ENCODE data around the gene CDYL2. TPM values are rescaled to one million over a fixed set of nuclear protein-coding genes. Genes with fewer than 3 reads are reported as not detected.

CDYL2 gene
- total RNA-seq, 1 donor from 2014 or later: 97.1 TPM

GRCh38 chr16:80716564-80717139 lies 87.7 kb downstream of the CDYL2 start:
- Mint-ChIP-seq H3K4me1 (ENCODE audit: low read depth) (peaks cover 20% of the 10 kb centered on the region), H3K4me3 (no peak overlapping the region), H3K27ac (no peak overlapping the region), H3K9me3 (no peaks in the 10 kb centered on the region), H3K27me3 (ENCODE audit: insufficient read depth) (no peaks in the 10 kb centered on the region), H3K36me3 (ENCODE audit: low read depth) (peaks cover 4% of the 10 kb centered on the region)
- intact Hi-C loops (cut with micrococcal nuclease): no loop called here
- DNase-seq (ENCODE audit: low spot score): no peak

- Mint-ChIP-seq H3K9me3 (no peaks in the 10 kb centered on the region), H3K27ac (no peak overlapping the region)
- no peak for DNase-seq (ENCODE audit: low spot score)
Observed at GRCh38 chr16:80711406-80711805, 93.0 kb downstream of the CDYL2 start.

GRCh38 chr16:80710918-80711317 lies 93.5 kb downstream of the CDYL2 start:
- peaks cover 22% of the 10 kb centered on the region for H3K36me3 Mint-ChIP-seq (ENCODE audit: low read depth)
- no peaks in the 10 kb centered on the region for H3K9me3 Mint-ChIP-seq
- no peak overlapping the region for H3K27ac Mint-ChIP-seq
- no peak for DNase-seq (ENCODE audit: low spot score)
- H3K27me3 Mint-ChIP-seq (ENCODE audit: insufficient read depth): no peaks in the 10 kb centered on the region
- no peak overlapping the region for H3K4me3 Mint-ChIP-seq
- intact Hi-C loops (cut with micrococcal nuclease): no loop called here
- H3K4me1 Mint-ChIP-seq (ENCODE audit: low read depth): peaks cover 26% of the 10 kb centered on the region

More at GRCh38 chr16:80711406-80711805, 93.0 kb downstream of the CDYL2 start:
- Mint-ChIP-seq H3K36me3 (ENCODE audit: low read depth) (peaks cover 18% of the 10 kb centered on the region), H3K4me3 (no peak overlapping the region), H3K4me1 (ENCODE audit: low read depth) (peaks cover 21% of the 10 kb centered on the region), H3K27me3 (ENCODE audit: insufficient read depth) (no peaks in the 10 kb centered on the region)
- intact Hi-C loops (cut with micrococcal nuclease): no loop called here

- no peak overlapping the region for H3K4me3 Mint-ChIP-seq
- H3K9me3 Mint-ChIP-seq: no peaks in the 10 kb centered on the region
- intact Hi-C loops (cut with micrococcal nuclease): no loop called here
- H3K4me1 Mint-ChIP-seq (ENCODE audit: low read depth): peaks cover 34% of the 10 kb centered on the region
- no peaks in the 10 kb centered on the region for H3K27me3 Mint-ChIP-seq (ENCODE audit: insufficient read depth)
- DNase-seq (ENCODE audit: low spot score): no peak
- H3K36me3 Mint-ChIP-seq (ENCODE audit: low read depth): peaks cover 29% of the 10 kb centered on the region
- no peak overlapping the region for H3K27ac Mint-ChIP-seq
Observed at GRCh38 chr16:80708823-80709222, 95.6 kb downstream of the CDYL2 start.

- Mint-ChIP-seq H3K27me3 (ENCODE audit: insufficient read depth) (no peaks in the 10 kb centered on the region), H3K4me3 (no peak overlapping the region), H3K27ac (no peak overlapping the region), H3K4me1 (ENCODE audit: low read depth) (peaks cover 36% of the 10 kb centered on the region), H3K9me3 (no peaks in the 10 kb centered on the region), H3K36me3 (ENCODE audit: low read depth) (peaks cover 26% of the 10 kb centered on the region)
- intact Hi-C loops (cut with micrococcal nuclease): no loop called here
- no peak for DNase-seq (ENCODE audit: low spot score)
Observed at GRCh38 chr16:80707686-80708085, 96.7 kb downstream of the CDYL2 start.

GRCh38 chr16:80705596-80705995 lies 98.8 kb downstream of the CDYL2 start:
- no peak for DNase-seq (ENCODE audit: low spot score)
- Mint-ChIP-seq H3K27me3 (ENCODE audit: insufficient read depth) (no peaks in the 10 kb centered on the region), H3K36me3 (ENCODE audit: low read depth) (peaks cover 28% of the 10 kb centered on the region), H3K4me1 (ENCODE audit: low read depth) (peaks cover 41% of the 10 kb centered on the region), H3K9me3 (no peaks in the 10 kb centered on the region), H3K4me3 (no peak overlapping the region), H3K27ac (no peak overlapping the region)
- intact Hi-C loops (cut with micrococcal nuclease): no loop called here

GRCh38 chr16:80704751-80705505 lies 99.5 kb downstream of the CDYL2 start:
- no peak for DNase-seq (ENCODE audit: low spot score)
- H3K4me1 Mint-ChIP-seq (ENCODE audit: low read depth): peaks cover 44% of the 10 kb centered on the region
- no peaks in the 10 kb centered on the region for H3K27me3 Mint-ChIP-seq (ENCODE audit: insufficient read depth)
- H3K36me3 Mint-ChIP-seq (ENCODE audit: low read depth): peaks cover 28% of the 10 kb centered on the region
- no peak overlapping the region for H3K4me3 Mint-ChIP-seq
- no peak overlapping the region for H3K27ac Mint-ChIP-seq
- intact Hi-C loops (cut with micrococcal nuclease): no loop called here
- no peaks in the 10 kb centered on the region for H3K9me3 Mint-ChIP-seq

- peaks cover 5% of the 10 kb centered on the region for H3K9me3 Mint-ChIP-seq
- H3K4me3 Mint-ChIP-seq: no peak overlapping the region
- DNase-seq (ENCODE audit: low spot score): no peak
- H3K4me1 Mint-ChIP-seq (ENCODE audit: low read depth): peaks cover 49% of the 10 kb centered on the region
- intact Hi-C loops (cut with micrococcal nuclease): no loop called here
- H3K27me3 Mint-ChIP-seq (ENCODE audit: insufficient read depth): no peaks in the 10 kb centered on the region
- H3K36me3 Mint-ChIP-seq (ENCODE audit: low read depth): peaks cover 30% of the 10 kb centered on the region
- no peak overlapping the region for H3K27ac Mint-ChIP-seq
Observed at GRCh38 chr16:80703131-80704071, 101.0 kb downstream of the CDYL2 start.

- H3K36me3 Mint-ChIP-seq (ENCODE audit: low read depth): peaks cover 30% of the 10 kb centered on the region
- H3K9me3 Mint-ChIP-seq: peaks cover 9% of the 10 kb centered on the region
- H3K27me3 Mint-ChIP-seq (ENCODE audit: insufficient read depth): no peaks in the 10 kb centered on the region
- H3K4me1 Mint-ChIP-seq (ENCODE audit: low read depth): peaks cover 47% of the 10 kb centered on the region
- intact Hi-C loops (cut with micrococcal nuclease): no loop called here
- no peak for DNase-seq (ENCODE audit: low spot score)
- no peak overlapping the region for H3K27ac Mint-ChIP-seq
- no peak overlapping the region for H3K4me3 Mint-ChIP-seq
Observed at GRCh38 chr16:80702696-80703095, 101.7 kb downstream of the CDYL2 start.

- Mint-ChIP-seq H3K9me3 (peaks cover 22% of the 10 kb centered on the region), H3K36me3 (ENCODE audit: low read depth) (peaks cover 26% of the 10 kb centered on the region), H3K27me3 (ENCODE audit: insufficient read depth) (no peaks in the 10 kb centered on the region), H3K4me1 (ENCODE audit: low read depth) (peaks cover 47% of the 10 kb centered on the region), H3K27ac (no peak overlapping the region), H3K4me3 (no peak overlapping the region)
- DNase-seq (ENCODE audit: low spot score): no peak
- intact Hi-C loops (cut with micrococcal nuclease): no loop called here
Observed at GRCh38 chr16:80700558-80700957, 103.8 kb downstream of the CDYL2 start.

GRCh38 chr16:80695020-80695419 lies 109.4 kb downstream of the CDYL2 start:
- Mint-ChIP-seq H3K27ac (peak overlapping the region; percentile 52), H3K4me3 (no peak overlapping the region), H3K36me3 (ENCODE audit: low read depth) (peaks cover 26% of the 10 kb centered on the region), H3K4me1 (ENCODE audit: low read depth) (peaks cover 79% of the 10 kb centered on the region), H3K27me3 (ENCODE audit: insufficient read depth) (no peaks in the 10 kb centered on the region), H3K9me3 (peaks cover 22% of the 10 kb centered on the region)
- DNase-seq (ENCODE audit: low spot score): no peak
- intact Hi-C loops (cut with micrococcal nuclease): loop anchor here (2.0 kb wide), 2 partner anchors 38 to 112 kb away; no protein-coding TSS in a partner anchor

GRCh38 chr16:80693553-80693952 lies 110.8 kb downstream of the CDYL2 start:
- intact Hi-C loops (cut with micrococcal nuclease): loop anchor here (1.0 to 2.0 kb wide), 5 partner anchors 45 to 167 kb away; no protein-coding TSS in a partner anchor
- peaks cover 1% of the 10 kb centered on the region for H3K27me3 Mint-ChIP-seq (ENCODE audit: insufficient read depth)
- no peak for DNase-seq (ENCODE audit: low spot score)
- no peak overlapping the region for H3K4me3 Mint-ChIP-seq
- H3K27ac Mint-ChIP-seq: peak overlapping the region; percentile 71
- peaks cover 27% of the 10 kb centered on the region for H3K36me3 Mint-ChIP-seq (ENCODE audit: low read depth)
- peaks cover 83% of the 10 kb centered on the region for H3K4me1 Mint-ChIP-seq (ENCODE audit: low read depth)
- peaks cover 19% of the 10 kb centered on the region for H3K9me3 Mint-ChIP-seq
